Spinal cord (tissue), 10 donors: ENCODE data around the gene RNASE13. TPM values are rescaled to one million over a fixed set of nuclear protein-coding genes. Genes with fewer than 3 reads are reported as not detected.
A peak's percentile ranks its signal among the peaks of the same experiment; 100 is the strongest.

Experiments
- DNase-seq, 6 donors: peaks; one replicate each; pipeline versions ENCODE4 v3.0.0 to v3.0.0-alpha.2; 2013 to 2015; ENCODE audit warnings: low spot score in 6 of 6, low read depth in 4 of 6
- H3K27ac ChIP-seq: one replicate; pipeline ENCODE4 v1.5.1; 2013; ENCODE audit warnings: low read depth, low read length, control low read depth
- H3K27me3 ChIP-seq: one replicate; pipeline ENCODE4 v1.6.1; 2013; ENCODE audit warnings: low read length; ENCODE audit not compliant: control insufficient read depth, insufficient read depth
- H3K36me3 ChIP-seq: one replicate; pipeline ENCODE4 v1.6.1; 2013; ENCODE audit warnings: low read length; ENCODE audit not compliant: control insufficient read depth, insufficient read depth
- H3K4me1 ChIP-seq: one replicate; pipeline ENCODE4 v1.6.1; 2013; ENCODE audit warnings: low read length; ENCODE audit not compliant: control insufficient read depth, insufficient read depth
- H3K4me3 ChIP-seq: one replicate; pipeline ENCODE4 v1.5.1; 2013; ENCODE audit warnings: low read depth, low read length, control low read depth
- H3K9me3 ChIP-seq: one replicate; pipeline ENCODE4 v1.6.1; 2013; ENCODE audit warnings: low read length; ENCODE audit not compliant: control insufficient read depth, insufficient read depth
- WGBS: methylation state at CpG from one replicate; pipeline ENCODE4 v1.1.5; 2013; ENCODE audit warnings: missing lambda C conversion rate; ENCODE audit not compliant: insufficient coverage; 5-methylcytosine and 5-hydroxymethylcytosine counted together
- polyA plus RNA-seq, 2 donors: library from polyadenylated mRNA; unstranded; fragments of 120-200 nt; gene quantifications; one replicate each; pipeline ENCODE4 v1.2.1, GENCODE V29; 2013; ENCODE audit not compliant: insufficient read length in 2 of 2
- total RNA-seq, 2 donors: library from RNA; depleted of rRNA in 1 of 2; stranded (reverse); fragments of 120-200 nt in 1 of 2; fragments of >200 nt in 1 of 2; gene quantifications; one replicate each; pipeline versions ENCODE4 v1.2.3 to v1.2.4, GENCODE V29; 2013 to 2014
- donor health status: healthy.

RNASE13 gene
- total and polyA plus RNA-seq, 4 donors = not detected

- H3K27ac ChIP-seq = no peak overlapping the region
- 90% methylated on average over 9 of the region's 9 CpGs for WGBS
- no peaks in the 10 kb centered on the region for H3K27me3 ChIP-seq
- no peaks in the 10 kb centered on the region for H3K9me3 ChIP-seq
- no peak overlapping the region for H3K4me3 ChIP-seq
- no peak for DNase-seq
- peaks cover 54% of the 10 kb centered on the region for H3K4me1 ChIP-seq
- H3K36me3 ChIP-seq = peaks cover 61% of the 10 kb centered on the region
Observed at GRCh38 chr14:21073921-21074320, 39.3 kb upstream of the RNASE13 start.

GRCh38 chr14:21072781-21073339 is 38.3 kb upstream of the RNASE13 start:
- Histone ChIP-seq H3K4me3 (no peak overlapping the region), H3K27me3 (no peaks in the 10 kb centered on the region), H3K9me3 (no peaks in the 10 kb centered on the region), H3K27ac (peak overlapping the region; percentile 97), H3K36me3 (peaks cover 51% of the 10 kb centered on the region), H3K4me1 (peaks cover 60% of the 10 kb centered on the region)
- DNase-seq = no peak
- WGBS = 91% methylated on average over 9 of the region's 9 CpGs

- H3K4me3 ChIP-seq = peak overlapping the region; percentile 89
- H3K27me3 ChIP-seq = no peaks in the 10 kb centered on the region
- H3K27ac ChIP-seq = peak overlapping the region; percentile 97
- H3K9me3 ChIP-seq = no peaks in the 10 kb centered on the region
- H3K36me3 ChIP-seq = peaks cover 44% of the 10 kb centered on the region
- DNase-seq = peak in 1 of 6 donors; percentile 52
- peaks cover 60% of the 10 kb centered on the region for H3K4me1 ChIP-seq
- WGBS = 11% methylated on average over 1 of the region's 4 CpGs
Observed at GRCh38 chr14:21072031-21072473, 37.4 kb upstream of the RNASE13 start.

GRCh38 chr14:21071225-21072030 is 36.8 kb upstream of the RNASE13 start:
- peak overlapping the region; percentile 89 for H3K4me3 ChIP-seq
- peak in 4 of 6 donors; percentile 57 to 95 (median 82) for DNase-seq
- H3K4me1 ChIP-seq = peaks cover 60% of the 10 kb centered on the region
- H3K27ac ChIP-seq = peak overlapping the region; percentile 97
- peaks cover 37% of the 10 kb centered on the region for H3K36me3 ChIP-seq
- no peaks in the 10 kb centered on the region for H3K9me3 ChIP-seq
- H3K27me3 ChIP-seq = no peaks in the 10 kb centered on the region
- WGBS = under 1% methylated on average over 31 of the region's 37 CpGs

- Histone ChIP-seq H3K4me3 (peak overlapping the region; percentile 89), H3K27ac (peak overlapping the region; percentile 97), H3K4me1 (peaks cover 60% of the 10 kb centered on the region), H3K36me3 (peaks cover 33% of the 10 kb centered on the region), H3K9me3 (no peaks in the 10 kb centered on the region), H3K27me3 (no peaks in the 10 kb centered on the region)
- peak in 1 of 6 donors; percentile 63 for DNase-seq
- WGBS = under 1% methylated on average over 20 of the region's 23 CpGs
Observed at GRCh38 chr14:21070610-21071224, 36.1 kb upstream of the RNASE13 start.

- Histone ChIP-seq H3K9me3 (no peaks in the 10 kb centered on the region), H3K4me1 (peaks cover 57% of the 10 kb centered on the region)
- under 1% methylated on average over 63 of the region's 63 CpGs for WGBS
Observed at GRCh38 chr14:21070083-21070609, 35.5 kb upstream of the RNASE13 start, which contains the start of gene ARHGEF40. Gene ARHGEF40, plus strand, starts transcription at chr14:21070304. Its CDS starts 93 bp downstream, at chr14:21070397.

GRCh38 chr14:21069388-21070082 is 34.9 kb upstream of the RNASE13 start:
- Histone ChIP-seq H3K9me3 (no peaks in the 10 kb centered on the region), H3K4me1 (peaks cover 51% of the 10 kb centered on the region), H3K27me3 (no peaks in the 10 kb centered on the region), H3K27ac (peak overlapping the region; percentile 98), H3K4me3 (peak overlapping the region; percentile 75), H3K36me3 (peaks cover 21% of the 10 kb centered on the region)
- WGBS = under 1% methylated on average over 33 of the region's 40 CpGs
- DNase-seq = peak in 5 of 6 donors; percentile 52 to 91 (median 65)

More at GRCh38 chr14:21070083-21070609, 35.5 kb upstream of the RNASE13 start, which contains the start of gene ARHGEF40:
- Histone ChIP-seq H3K4me3 (peak within 1 kb of the TSS; percentile 89), H3K27ac (peak within 1 kb of the TSS; percentile 98), H3K27me3 (no peaks in the 10 kb centered on the region), H3K36me3 (peaks cover 27% of the 10 kb centered on the region)
- peak in 3 of 6 donors; percentile 45 to 91 (median 57) for DNase-seq

- H3K27ac ChIP-seq = peak overlapping the region; percentile 98
- peak in 4 of 6 donors; percentile 49 to 90 (median 68) for DNase-seq
Observed at GRCh38 chr14:21068521-21069387, 34.1 kb upstream of the RNASE13 start.

More at GRCh38 chr14:21068521-21069387, 34.1 kb upstream of the RNASE13 start:
- Histone ChIP-seq H3K27me3 (no peaks in the 10 kb centered on the region), H3K36me3 (peaks cover 13% of the 10 kb centered on the region), H3K4me1 (peaks cover 44% of the 10 kb centered on the region), H3K4me3 (peak overlapping the region; percentile 75), H3K9me3 (no peaks in the 10 kb centered on the region)
- WGBS = 1% methylated on average over 41 of the region's 45 CpGs
